HL-60 (cell line): Measurements from ENCODE around the gene ADAMTS2.

Experiments
- GABPA ChIP-seq: IDR thresholded peaks from 2 replicates; pipeline ENCODE4 v1.6.1; 2012; ENCODE audit warnings: low read depth
- POLR2AphosphoS5 ChIP-seq: IDR thresholded peaks from 2 replicates; pipeline ENCODE4 v1.6.1; 2012; ENCODE audit warnings: low read depth
- SPI1 ChIP-seq: IDR thresholded peaks from 2 replicates; pipeline ENCODE4 v1.6.1; 2012; ENCODE audit warnings: low read depth, mild to moderate bottlenecking, borderline replicate concordance
- TF ChIP-seq, protein P1 (sequence below): IDR thresholded peaks from one replicate; pipeline ENCODE4 v1.5.1; 2011; ENCODE audit warnings: low read length, control low read depth, inconsistent platforms; ENCODE audit not compliant: insufficient read depth
- TF ChIP-seq, protein P2 (sequence below): IDR thresholded peaks from 2 replicates; pipeline ENCODE4 v1.6.1; 2012; ENCODE audit warnings: low read depth; ENCODE audit not compliant: insufficient replicate concordance

DNA sequence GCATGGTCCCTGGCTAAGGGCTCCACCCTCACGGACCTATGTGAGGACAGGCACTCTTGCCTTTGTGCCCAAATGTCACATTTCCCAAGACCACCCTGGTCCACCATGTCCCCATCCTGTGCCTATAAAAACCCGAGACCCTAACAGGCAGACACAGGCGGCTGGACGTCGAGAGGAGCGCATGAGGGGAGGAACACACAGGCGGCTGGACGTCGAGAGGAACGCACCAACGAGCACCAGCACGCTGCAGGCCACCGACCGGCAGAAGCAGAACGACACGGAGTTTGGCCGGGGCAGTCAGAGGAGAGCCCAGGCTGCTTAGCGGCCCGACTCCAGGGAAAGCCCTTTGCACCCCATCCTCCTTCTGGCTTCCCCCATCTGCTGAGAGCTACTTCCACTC lies 119.9 kb downstream of the ADAMTS2 start:
- TF ChIP-seq, protein P1, sequence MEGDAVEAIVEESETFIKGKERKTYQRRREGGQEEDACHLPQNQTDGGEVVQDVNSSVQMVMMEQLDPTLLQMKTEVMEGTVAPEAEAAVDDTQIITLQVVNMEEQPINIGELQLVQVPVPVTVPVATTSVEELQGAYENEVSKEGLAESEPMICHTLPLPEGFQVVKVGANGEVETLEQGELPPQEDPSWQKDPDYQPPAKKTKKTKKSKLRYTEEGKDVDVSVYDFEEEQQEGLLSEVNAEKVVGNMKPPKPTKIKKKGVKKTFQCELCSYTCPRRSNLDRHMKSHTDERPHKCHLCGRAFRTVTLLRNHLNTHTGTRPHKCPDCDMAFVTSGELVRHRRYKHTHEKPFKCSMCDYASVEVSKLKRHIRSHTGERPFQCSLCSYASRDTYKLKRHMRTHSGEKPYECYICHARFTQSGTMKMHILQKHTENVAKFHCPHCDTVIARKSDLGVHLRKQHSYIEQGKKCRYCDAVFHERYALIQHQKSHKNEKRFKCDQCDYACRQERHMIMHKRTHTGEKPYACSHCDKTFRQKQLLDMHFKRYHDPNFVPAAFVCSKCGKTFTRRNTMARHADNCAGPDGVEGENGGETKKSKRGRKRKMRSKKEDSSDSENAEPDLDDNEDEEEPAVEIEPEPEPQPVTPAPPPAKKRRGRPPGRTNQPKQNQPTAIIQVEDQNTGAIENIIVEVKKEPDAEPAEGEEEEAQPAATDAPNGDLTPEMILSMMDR = no peak
- no peak for TF ChIP-seq POLR2AphosphoS5
- TF ChIP-seq GABPA = no peak
- TF ChIP-seq, protein P2, sequence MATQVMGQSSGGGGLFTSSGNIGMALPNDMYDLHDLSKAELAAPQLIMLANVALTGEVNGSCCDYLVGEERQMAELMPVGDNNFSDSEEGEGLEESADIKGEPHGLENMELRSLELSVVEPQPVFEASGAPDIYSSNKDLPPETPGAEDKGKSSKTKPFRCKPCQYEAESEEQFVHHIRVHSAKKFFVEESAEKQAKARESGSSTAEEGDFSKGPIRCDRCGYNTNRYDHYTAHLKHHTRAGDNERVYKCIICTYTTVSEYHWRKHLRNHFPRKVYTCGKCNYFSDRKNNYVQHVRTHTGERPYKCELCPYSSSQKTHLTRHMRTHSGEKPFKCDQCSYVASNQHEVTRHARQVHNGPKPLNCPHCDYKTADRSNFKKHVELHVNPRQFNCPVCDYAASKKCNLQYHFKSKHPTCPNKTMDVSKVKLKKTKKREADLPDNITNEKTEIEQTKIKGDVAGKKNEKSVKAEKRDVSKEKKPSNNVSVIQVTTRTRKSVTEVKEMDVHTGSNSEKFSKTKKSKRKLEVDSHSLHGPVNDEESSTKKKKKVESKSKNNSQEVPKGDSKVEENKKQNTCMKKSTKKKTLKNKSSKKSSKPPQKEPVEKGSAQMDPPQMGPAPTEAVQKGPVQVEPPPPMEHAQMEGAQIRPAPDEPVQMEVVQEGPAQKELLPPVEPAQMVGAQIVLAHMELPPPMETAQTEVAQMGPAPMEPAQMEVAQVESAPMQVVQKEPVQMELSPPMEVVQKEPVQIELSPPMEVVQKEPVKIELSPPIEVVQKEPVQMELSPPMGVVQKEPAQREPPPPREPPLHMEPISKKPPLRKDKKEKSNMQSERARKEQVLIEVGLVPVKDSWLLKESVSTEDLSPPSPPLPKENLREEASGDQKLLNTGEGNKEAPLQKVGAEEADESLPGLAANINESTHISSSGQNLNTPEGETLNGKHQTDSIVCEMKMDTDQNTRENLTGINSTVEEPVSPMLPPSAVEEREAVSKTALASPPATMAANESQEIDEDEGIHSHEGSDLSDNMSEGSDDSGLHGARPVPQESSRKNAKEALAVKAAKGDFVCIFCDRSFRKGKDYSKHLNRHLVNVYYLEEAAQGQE = no peak
- TF ChIP-seq SPI1 = no peak
